Naive thymus-derived CD4-positive, alpha-beta T cell (primary cell): ENCODE measurements around the gene C11orf71. TPM values are rescaled to one million over a fixed set of nuclear protein-coding genes. Genes with fewer than 3 reads are reported as not detected.

Experiments
- ATAC-seq: fragments of 150-1000 bp; cut with Tn5 transposase; 2 replicates; pipeline ENCODE4 v1.10.0; 2021; ENCODE audit warnings: mild to moderate bottlenecking, moderate library complexity
- CTCF ChIA-PET: fragments of 350-600 bp; sonication (Branson Sonifier 250); formaldehyde crosslinking; loops from one replicate; lab custom pipeline; 2021; ENCODE audit warnings: antibody characterized with exemption; lab: Charles Lee
- POLR2A ChIA-PET: fragments of 350-600 bp; sonication (Branson Sonifier 250); formaldehyde crosslinking; loops from one replicate; lab custom pipeline; 2021; ENCODE audit warnings: antibody characterized with exemption, inconsistent platforms; lab: Charles Lee
- DNase-seq, 9 donors: peaks; one replicate each; pipeline versions ENCODE4 v3.0.0 to v3.0.0-alpha.2; 2020 to 2022; ENCODE audit warnings: mixed read lengths in 1 of 9
- H3K27ac ChIP-seq: one replicate; pipeline ENCODE4 v1.7.0; 2013; ENCODE audit warnings: mild to moderate bottlenecking, low read depth, low read length, moderate library complexity
- H3K27me3 ChIP-seq, 2 donors: one replicate each; pipeline ENCODE4 v1.7.0; 2013; ENCODE audit warnings: low read length in 2 of 2, mild to moderate bottlenecking in 2 of 2, moderate library complexity in 2 of 2; ENCODE audit not compliant: control insufficient read depth in 2 of 2, insufficient read depth in 2 of 2
- H3K36me3 ChIP-seq, 3 experiments: 1 replicate in 2 of 3; 2 replicates in 1 of 3; pipeline ENCODE4 v1.7.0; 2013; ENCODE audit warnings: low read length in 3 of 3, mild to moderate bottlenecking in 3 of 3, moderate library complexity in 1 of 3; ENCODE audit not compliant: insufficient read depth in 3 of 3, control insufficient read depth in 2 of 3
- H3K4me1 ChIP-seq, 2 donors: one replicate each; pipeline ENCODE4 v1.7.0; 2013; ENCODE audit warnings: low read length in 2 of 2, mild to moderate bottlenecking in 2 of 2, moderate library complexity in 1 of 2; ENCODE audit not compliant: control insufficient read depth in 2 of 2, insufficient read depth in 2 of 2
- H3K4me3 ChIP-seq: 2 replicates; pipeline ENCODE4 v1.7.0; 2013; ENCODE audit warnings: mild to moderate bottlenecking, low read length
- H3K9me3 ChIP-seq, 3 experiments: 1 replicate in 2 of 3; 2 replicates in 1 of 3; pipeline ENCODE4 v1.7.0; 2013; ENCODE audit warnings: low read length in 3 of 3; ENCODE audit not compliant: control insufficient read depth in 2 of 3
- H3K27ac Mint-ChIP-seq, 9 donors: one replicate each; pipeline ENCODE4 v1.8.0; 2020 to 2022; ENCODE audit warnings: mixed read lengths in 9 of 9, mild to moderate bottlenecking in 8 of 9, moderate library complexity in 5 of 9, inconsistent platforms in 2 of 9
- H3K27me3 Mint-ChIP-seq, 5 donors: one replicate each; pipeline ENCODE4 v1.8.0; 2021 to 2022; ENCODE audit warnings: mixed read lengths in 5 of 5, mild to moderate bottlenecking in 1 of 5
- H3K36me3 Mint-ChIP-seq, 5 donors: one replicate each; pipeline ENCODE4 v1.8.0; 2020 to 2022; ENCODE audit warnings: mixed read lengths in 5 of 5, mild to moderate bottlenecking in 3 of 5, inconsistent platforms in 1 of 5
- H3K4me1 Mint-ChIP-seq, 7 donors: one replicate each; pipeline ENCODE4 v1.8.0; 2020 to 2022; ENCODE audit warnings: mixed read lengths in 7 of 7, mild to moderate bottlenecking in 3 of 7, inconsistent platforms in 1 of 7
- H3K4me3 Mint-ChIP-seq, 10 donors: one replicate each; pipeline ENCODE4 v1.8.0; 2020 to 2022; ENCODE audit warnings: mild to moderate bottlenecking in 10 of 10, mixed read lengths in 10 of 10, moderate library complexity in 6 of 10, inconsistent platforms in 2 of 10
- H3K9me3 Mint-ChIP-seq, 11 donors: one replicate each; pipeline ENCODE4 v1.8.0; 2020 to 2022; ENCODE audit warnings: mixed read lengths in 11 of 11, mild to moderate bottlenecking in 4 of 11, inconsistent platforms in 1 of 11, moderate library complexity in 1 of 11
- intact Hi-C, 2 donors: fragments of 100-400 bp; cut with micrococcal nuclease; formaldehyde crosslinking; loops; one replicate each; pipeline ENCODE4 v1.15.1; 2023
- polyA plus RNA-seq, 2 donors: library from polyadenylated mRNA; unstranded; fragments of 300-500 nt; fragmentation: Illumina TruSeq; gene quantifications; one replicate each; pipeline ENCODE4 v1.2.3, GENCODE V29; 2021
- total RNA-seq, 6 experiments: library from RNA in 5 of 6; stranded (reverse) in 5 of 6; gene quantifications; 1 replicate in 5 of 6; 2 replicates in 1 of 6; pipeline ENCODE4 v1.2.3 and lab custom pipeline; 2021 to 2026

Gene C11orf71
- total and polyA plus RNA-seq, 7 experiments from 2014 or later = 6.0 to 19.4 (median 17.1) TPM

DNA sequence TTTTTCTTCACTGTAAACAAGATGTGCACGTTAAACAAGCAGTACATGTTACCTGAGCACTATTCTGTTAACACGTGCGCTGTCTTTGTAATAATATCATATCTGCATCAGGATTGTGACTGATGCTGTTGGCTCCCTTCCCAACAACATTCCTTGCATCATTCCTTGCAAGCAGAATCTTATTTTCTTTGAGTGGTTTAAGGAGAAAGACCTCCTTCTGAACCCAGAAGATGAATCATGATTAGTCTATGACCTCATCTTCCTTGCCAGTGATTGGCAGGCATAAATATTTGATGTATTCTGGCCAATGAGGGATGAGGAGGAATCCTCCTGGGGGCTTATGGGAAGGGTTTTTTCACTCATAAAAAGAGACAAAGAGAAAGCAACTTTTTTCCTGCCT is 46.2 kb downstream of the C11orf71 start:
- no peaks in the 10 kb centered on the region for H3K9me3 Mint-ChIP-seq
- peaks cover 0 to 3% (median 0%) of the 10 kb centered on the region in 7 donors for H3K4me1 Mint-ChIP-seq
- no peak for ATAC-seq
- intact Hi-C loops = no loop called here
- CTCF ChIA-PET = no interaction called here
- peaks cover 0 to 10% (median 5%) of the 10 kb centered on the region in 5 donors for H3K27me3 Mint-ChIP-seq
- H3K27ac Mint-ChIP-seq = no peak overlapping the region
- H3K27ac ChIP-seq = no peak overlapping the region
- POLR2A ChIA-PET = no interaction called here
- no peak overlapping the region for H3K4me3 ChIP-seq
- no peaks in the 10 kb centered on the region for H3K36me3 Mint-ChIP-seq
- no peaks in the 10 kb centered on the region for H3K9me3 ChIP-seq
- DNase-seq = no peak
- no peak overlapping the region for H3K4me3 Mint-ChIP-seq
- H3K36me3 ChIP-seq = no peaks in the 10 kb centered on the region
- no peaks in the 10 kb centered on the region for H3K4me1 ChIP-seq
- H3K27me3 ChIP-seq = no peaks in the 10 kb centered on the region

DNA sequence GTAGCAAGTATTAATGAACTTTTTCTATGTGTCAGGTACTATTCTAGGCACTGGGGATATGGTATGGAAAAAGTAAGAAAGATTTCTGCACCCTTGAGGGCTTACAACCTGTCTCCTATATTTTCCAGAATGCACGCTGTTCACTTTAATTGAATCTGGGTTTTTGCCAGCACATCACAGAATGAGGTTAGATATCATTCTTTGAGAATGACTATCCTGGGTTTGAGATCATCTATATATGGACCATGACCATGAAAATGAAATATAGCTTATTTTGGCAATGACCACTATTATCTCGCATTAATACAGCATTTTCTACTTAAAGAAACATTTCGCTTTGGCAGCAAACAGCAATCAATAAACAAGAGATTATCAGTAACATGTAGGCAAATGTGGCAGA is 46.9 kb downstream of the C11orf71 start:
- Mint-ChIP-seq H3K4me1 (peaks cover 0 to 3% (median 0%) of the 10 kb centered on the region in 7 donors), H3K9me3 (no peaks in the 10 kb centered on the region), H3K4me3 (no peak overlapping the region), H3K27me3 (peaks cover 0 to 10% (median 4%) of the 10 kb centered on the region in 5 donors), H3K36me3 (no peaks in the 10 kb centered on the region), H3K27ac (no peak overlapping the region)
- Histone ChIP-seq H3K9me3 (no peaks in the 10 kb centered on the region), H3K27ac (no peak overlapping the region), H3K27me3 (no peaks in the 10 kb centered on the region), H3K36me3 (no peaks in the 10 kb centered on the region), H3K4me3 (no peak overlapping the region), H3K4me1 (no peaks in the 10 kb centered on the region)
- DNase-seq (no peak), ATAC-seq (no peak)
- intact Hi-C loops = no loop called here
- POLR2A ChIA-PET = no interaction called here
- CTCF ChIA-PET = no interaction called here

DNA sequence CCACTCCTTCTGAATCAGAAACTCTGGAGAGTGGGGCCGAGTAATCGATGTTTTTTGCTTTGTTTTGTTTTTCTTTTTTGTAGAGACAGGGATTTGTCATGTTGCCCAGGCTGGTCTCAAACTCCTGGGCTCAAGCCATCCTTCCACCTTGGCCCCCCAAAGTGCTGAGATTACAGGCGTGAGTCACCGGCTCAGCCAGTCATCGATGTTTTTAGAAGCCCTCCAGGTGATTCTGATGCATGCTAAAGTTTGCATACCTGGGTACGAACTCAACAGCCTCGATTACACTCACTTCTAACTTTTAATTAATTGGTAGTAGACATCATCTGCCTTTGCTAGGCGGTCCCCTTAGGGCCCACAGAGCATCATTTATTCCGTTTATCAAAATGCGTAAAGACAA is 50.3 kb downstream of the C11orf71 start:
- H3K36me3 ChIP-seq = no peaks in the 10 kb centered on the region
- Mint-ChIP-seq H3K36me3 (no peaks in the 10 kb centered on the region), H3K27me3 (no peaks in the 10 kb centered on the region), H3K27ac (no peak overlapping the region), H3K9me3 (no peaks in the 10 kb centered on the region), H3K4me3 (no peak overlapping the region), H3K4me1 (peaks cover 0 to 13% (median 9%) of the 10 kb centered on the region in 7 donors)
- no peak for DNase-seq
- H3K27me3 ChIP-seq = no peaks in the 10 kb centered on the region
- no peak for ATAC-seq
- ChIA-PET CTCF (no interaction called here), POLR2A (no interaction called here)
- intact Hi-C loops = no loop called here
- no peak overlapping the region for H3K4me3 ChIP-seq
- H3K9me3 ChIP-seq = no peaks in the 10 kb centered on the region
- H3K27ac ChIP-seq = no peak overlapping the region
- peaks cover 0 to 3% of the 10 kb centered on the region in 2 donors for H3K4me1 ChIP-seq

Other genes with a start within 250 kb of the C11orf71 start
- gene NNMT, start 104.1 kb downstream of the C11orf71 start, total RNA-seq = not detected
- gene NNMT, start 104.1 kb downstream of the C11orf71 start, polyA plus RNA-seq = not detected
- gene RBM7, start 155 bp upstream of the C11orf71 start, total RNA-seq = 10 to 100 TPM; 35.8 to 71.3 (median 43.4) TPM
- 10 to 100 TPM; 19.3 to 35.7 TPM for gene RBM7, start 155 bp upstream of the C11orf71 start, polyA plus RNA-seq
- 100 to 1,000 TPM in 1 of 5 experiments, 10 to 100 TPM in 4; 33.8 to 105 (median 56.0) TPM for gene REXO2, start 39.0 kb upstream of the C11orf71 start, total RNA-seq
- gene REXO2, start 39.0 kb upstream of the C11orf71 start, polyA plus RNA-seq = 10 to 100 TPM; 54.2 to 64.0 TPM
- gene NXPE1, start 159.4 kb upstream of the C11orf71 start, total RNA-seq = not detected
- not detected for gene NXPE1, start 159.4 kb upstream of the C11orf71 start, polyA plus RNA-seq
- not detected for gene NXPE4, start 195.3 kb upstream of the C11orf71 start, total RNA-seq
- not detected for gene NXPE4, start 195.3 kb upstream of the C11orf71 start, polyA plus RNA-seq